HG03280 (cell line): ENCODE results near the gene SLC25A3.
"Not testable (repeated sequence)": the region's sequence is repeated elsewhere in the genome, so short reads cannot be mapped to it uniquely, and the experiment has no call there.

Source experiments
- ATAC-seq: cut with Tn5 transposase; IDR thresholded peaks from one replicate; pipeline ENCODE4 v1.9.1; 2021; ENCODE audit warnings: mild to moderate bottlenecking, moderate library complexity; ENCODE audit not compliant: unreplicated experiment

The SLC25A3 gene

DNA sequence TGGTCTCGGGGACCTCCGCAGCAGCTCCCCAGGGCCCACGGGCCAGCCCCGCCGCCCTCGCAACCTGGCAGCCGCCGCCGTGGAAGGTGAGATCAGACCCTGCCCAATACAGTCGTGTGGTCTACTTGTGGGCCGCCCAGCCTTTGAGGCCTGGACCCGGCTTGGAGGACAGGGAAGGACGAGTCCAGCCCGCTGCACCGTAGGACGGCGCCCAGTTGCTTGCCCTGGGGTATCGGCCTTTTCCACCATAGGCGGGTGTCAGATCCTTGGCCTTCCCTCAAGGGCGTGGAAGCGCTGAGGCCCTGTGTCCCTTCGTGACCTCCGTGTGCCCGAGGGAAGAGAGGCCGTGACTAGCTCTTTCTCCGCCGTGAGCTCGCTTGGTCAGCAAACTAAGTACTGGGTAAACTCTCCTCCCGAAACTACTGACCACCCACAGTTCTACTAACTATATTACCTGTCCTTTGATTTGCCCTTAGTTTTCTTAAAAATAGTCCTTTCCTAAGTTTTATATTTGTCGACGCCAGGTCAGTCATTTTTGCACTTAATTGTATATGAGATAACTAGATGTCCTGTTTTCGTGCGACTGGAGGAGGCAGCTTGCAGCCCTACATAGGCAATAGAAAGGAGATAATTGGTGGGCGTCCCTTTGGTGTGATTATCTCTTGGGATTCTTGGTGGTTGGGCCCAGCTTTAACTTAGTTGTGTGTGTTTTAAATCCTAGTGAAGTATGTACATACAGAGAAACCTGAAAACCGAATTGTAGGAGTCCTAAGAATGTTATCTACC is 757 bp downstream of the SLC25A3 start:
- ATAC-seq = no peak

DNA sequence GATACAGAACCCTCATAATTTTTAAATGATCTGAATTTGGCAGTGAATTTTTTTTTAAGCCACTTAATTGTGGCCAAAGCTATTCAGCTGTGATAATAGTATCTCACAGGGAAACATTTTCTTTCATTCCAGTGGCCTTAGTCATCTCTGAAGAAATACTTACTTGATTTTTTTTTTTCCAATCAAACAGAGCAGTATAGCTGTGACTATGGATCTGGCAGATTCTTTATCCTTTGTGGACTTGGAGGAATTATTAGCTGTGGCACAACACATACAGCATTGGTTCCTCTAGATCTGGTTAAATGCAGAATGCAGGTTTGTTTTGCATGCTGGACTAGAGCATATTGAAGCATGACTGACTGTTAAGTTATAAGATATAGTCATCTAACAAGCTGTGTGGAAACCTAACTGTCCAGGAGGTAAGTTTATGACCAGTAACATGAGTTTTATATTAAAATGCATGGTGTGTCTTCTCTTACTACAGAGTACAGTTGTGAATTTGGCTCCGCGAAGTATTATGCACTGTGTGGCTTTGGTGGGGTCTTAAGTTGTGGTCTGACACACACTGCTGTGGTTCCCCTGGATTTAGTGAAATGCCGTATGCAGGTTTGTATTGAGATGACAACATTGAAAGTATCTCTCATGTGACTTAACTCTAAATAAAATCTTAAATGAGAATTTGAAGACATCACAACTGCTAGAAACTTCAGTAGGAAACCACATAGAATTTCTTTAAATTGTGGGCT is 1.9 kb downstream of the SLC25A3 start:
- ATAC-seq = no peak

DNA sequence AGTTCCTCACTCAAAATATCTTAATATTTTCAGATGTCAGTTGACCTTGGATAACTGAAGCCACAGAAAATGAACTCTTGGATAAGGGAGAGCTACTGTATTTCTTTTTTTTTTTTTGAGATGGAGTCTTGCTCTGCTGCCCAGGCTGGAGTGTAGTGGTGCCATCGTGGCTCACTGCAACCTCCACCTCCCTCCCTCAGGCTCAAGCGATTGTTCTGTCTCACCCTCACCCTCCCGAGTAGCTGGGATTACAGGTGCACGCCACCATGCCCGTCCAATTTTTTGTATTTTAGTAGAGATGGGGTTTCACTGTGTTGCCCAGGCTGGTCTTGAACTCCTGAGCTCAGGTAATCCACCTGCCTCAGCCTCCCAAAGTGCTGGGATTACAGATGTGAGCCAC is 3.8 kb downstream of the SLC25A3 start:
- not testable (repeated sequence) for ATAC-seq

DNA sequence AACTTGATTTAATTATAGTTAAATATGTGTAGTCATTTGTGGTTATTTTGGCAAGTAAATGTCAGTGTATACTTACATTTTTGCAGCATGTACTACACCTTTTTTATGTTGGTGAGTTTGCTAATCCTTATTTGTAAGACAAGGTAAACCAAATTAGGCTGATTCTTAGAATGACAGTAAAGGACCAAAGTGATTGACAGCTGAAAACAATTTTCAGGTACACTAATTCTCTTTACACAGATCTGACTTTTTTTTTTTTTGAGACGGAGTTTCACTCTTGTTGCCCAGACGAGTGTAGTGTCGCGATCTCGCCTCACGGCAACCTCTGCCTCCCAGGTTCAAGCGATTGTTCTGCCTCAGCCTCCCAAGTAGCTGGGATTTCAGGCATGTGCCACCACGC is 8.4 kb downstream of the SLC25A3 start:
- ATAC-seq = no peak

DNA sequence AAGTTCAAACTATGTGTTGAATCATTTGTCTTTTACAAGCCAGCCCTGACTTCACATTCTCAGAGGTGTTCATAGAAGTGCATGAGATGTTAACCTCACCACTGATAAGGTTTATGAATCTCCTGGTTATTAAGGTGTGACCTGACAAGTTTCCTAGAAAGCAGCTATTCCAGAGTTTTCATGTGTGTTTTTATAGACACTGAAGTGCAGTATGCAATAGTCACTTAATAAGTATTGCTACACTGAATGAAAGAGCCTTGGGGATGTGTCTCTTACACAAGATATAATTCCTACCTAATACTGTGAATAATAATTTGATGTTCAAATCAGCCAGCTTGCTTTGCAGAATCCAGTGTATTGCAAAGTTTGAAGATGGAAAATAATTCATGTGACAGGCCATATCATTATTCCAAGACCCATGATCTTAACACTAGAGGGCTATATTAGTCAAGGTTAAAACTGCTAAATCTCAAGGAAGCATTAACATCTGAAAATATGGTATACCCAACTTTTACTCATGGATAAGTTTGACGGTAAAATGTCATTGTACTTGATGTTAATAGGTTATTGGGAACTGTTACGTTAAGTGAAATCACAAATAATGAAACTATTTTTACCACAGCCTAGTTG is 13.0 kb downstream of the SLC25A3 start:
- no peak for ATAC-seq

DNA sequence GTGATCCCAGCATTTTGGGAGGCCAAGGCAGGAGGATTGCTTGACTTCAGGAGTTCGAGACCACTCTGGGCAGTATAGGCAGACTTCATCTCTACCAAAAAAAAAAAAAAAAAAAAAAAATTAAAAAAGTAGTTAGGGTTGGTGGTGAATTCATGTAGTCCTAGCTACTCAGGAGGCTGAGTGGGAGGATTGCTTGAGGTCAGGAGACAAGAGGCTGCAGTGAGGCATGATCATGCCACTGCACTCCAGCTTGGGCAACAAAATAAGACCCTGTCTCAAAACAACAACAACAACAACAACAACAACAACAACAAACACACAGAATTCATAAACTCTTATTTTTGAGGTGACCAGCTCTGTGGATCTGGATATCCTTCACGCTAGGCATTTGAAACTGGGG is 17.1 kb downstream of the SLC25A3 start:
- no peak for ATAC-seq

DNA sequence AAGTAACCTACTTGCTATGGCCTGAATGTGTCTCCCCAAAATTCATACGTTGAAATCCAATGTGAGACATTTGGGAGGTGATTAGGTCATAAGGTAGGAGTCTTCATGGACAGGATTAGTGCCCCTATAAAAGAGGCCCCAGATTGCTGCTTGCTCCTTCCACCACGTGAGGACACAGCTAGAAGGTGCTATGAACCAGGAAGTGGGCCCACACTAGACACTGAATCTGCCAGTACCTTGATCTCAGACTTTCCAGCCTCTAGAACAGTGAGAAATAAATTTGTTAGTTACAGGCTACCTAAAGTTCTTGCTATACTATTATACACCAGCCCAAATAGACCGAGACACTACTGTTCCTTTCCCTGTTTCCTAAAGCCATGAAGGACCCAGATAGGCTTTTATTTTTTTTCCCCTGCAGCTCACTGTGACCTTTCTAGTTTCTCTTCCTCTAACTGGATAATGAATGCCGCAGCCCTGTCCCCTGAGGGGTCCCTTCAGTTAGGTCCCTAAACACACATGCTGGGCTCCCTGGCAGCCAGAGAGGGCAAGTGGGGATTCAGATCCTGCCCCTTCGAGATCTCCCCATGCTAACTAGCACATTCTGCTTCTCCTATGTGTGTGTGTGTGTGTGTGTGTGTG is 19.3 kb downstream of the SLC25A3 start:
- ATAC-seq = peak; percentile 86

DNA sequence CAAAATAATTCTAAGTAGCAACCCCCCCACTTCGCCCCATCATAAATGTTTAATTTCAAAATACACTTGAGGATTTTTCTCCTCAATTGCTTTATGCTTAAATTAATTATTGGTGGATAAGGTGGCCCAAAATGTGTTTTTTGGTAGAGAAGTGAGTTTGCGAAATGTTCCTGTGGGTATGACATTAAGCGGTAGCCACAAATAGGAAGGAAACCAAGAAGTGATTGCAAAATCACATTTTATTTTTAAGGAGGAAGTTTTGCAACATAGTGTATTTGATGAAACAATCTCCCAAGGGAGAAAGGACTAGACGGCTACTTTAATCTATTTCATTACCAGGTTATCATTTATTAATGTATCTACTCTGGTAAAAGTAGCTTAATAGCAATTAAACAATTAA is 25.5 kb downstream of the SLC25A3 start:
- ATAC-seq = no peak

DNA sequence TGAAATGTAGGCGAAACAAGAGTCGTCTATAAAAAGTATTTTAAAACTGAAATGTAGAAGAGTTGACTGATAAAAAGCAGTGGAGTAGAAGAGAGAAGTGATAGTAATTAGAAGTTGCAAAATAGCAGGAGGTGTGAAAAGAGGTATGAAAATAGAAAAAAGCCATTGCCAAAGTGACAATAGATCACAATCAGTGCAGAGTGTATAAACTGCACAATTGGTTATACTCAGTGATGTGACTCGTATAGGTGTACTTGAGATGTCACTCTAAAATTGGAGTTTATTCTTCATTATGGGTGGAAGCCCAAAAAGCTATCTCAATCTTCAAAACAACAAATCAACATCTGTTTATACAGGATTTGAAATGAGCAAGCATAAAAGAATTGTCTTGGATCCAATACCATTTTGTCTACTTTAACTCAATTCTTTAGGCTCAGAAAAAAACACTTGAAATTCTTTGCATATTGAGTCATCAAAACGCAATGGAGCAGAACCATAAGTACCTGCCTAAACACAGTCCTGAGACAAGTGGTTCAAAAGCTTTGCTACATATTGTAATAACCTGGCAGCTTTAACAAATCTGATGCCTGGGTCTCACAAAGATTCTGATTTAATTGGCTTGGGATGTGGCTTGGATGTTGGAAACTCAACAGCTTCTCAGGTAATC is 42.3 kb downstream of the SLC25A3 start:
- ATAC-seq = peak; percentile 62

DNA sequence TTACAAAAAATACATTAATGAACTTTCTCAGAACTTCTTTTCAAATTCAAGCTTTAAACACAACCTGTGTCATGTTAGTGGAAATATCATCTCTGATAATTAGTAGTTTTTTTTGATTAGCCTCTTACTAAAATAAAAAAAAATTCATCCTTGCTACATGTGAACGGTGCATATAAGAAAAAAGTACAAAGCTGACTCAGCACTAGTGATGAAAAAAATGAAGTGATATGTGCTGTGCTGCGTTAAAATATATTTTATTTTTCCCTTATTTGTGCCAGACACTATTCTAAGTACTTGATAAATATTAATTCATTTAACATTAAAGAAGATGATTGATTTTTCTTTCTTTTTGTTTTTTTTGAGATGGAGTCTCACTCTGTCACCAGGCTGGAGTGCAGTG is 43.6 kb downstream of the SLC25A3 start:
- ATAC-seq = no peak

DNA sequence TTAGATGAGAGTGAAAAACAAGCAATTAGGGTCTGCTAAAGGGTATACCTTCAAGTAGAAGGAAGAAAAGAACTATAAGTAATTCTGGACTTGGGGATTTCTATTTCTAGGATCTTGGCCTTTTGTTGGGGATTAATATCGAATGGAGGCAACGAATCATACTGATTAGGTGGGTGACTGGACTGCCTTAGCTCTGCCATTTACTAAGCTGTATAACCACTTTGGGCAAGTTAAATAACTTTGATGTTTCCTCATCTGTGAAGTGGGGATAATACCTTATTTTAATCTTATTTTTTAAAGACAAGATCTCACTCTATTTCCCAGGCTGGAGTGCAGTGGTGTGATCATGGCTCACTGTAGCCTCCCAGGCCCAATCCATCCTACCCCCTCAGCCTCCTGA is 44.5 kb downstream of the SLC25A3 start:
- no peak for ATAC-seq

DNA sequence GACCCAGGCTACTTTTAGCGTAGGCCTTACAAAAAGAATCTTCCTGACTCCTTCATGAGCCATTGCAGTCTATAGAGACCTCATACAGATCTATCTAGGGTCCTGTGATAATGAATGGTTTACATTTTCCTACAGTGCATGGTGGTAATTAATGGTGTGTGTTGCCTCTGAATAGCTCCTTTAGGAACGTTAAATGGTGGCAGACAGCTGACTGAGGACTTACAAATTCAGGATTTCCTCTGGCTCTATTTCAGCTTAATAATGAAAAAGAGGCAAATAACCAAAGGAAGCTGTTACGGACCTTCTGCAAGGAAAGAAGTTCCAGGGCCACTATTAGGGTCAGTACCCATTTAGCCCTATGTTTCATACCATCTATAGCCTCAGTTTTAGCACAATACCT is 46.0 kb downstream of the SLC25A3 start:
- no peak for ATAC-seq

DNA sequence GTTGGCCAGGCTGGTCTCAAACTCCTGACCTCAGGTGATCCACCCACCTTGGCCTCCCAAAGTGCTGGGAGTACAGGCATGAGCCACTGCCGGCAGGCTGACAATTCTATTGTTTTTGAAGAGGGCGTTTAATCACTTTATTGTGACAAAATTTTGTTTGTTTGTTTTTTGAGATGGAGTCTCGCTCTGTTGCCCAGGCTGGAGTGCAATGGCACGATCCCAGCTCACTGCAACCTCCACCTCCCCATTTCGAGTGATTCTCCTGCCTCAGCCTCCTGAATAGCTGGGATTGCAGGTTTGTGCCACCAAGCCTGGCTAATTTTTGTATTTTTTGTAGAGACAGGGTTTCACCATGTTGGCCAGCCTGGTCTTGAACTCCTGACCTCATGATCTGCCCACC is 49.3 kb downstream of the SLC25A3 start:
- ATAC-seq = not testable (repeated sequence)

DNA sequence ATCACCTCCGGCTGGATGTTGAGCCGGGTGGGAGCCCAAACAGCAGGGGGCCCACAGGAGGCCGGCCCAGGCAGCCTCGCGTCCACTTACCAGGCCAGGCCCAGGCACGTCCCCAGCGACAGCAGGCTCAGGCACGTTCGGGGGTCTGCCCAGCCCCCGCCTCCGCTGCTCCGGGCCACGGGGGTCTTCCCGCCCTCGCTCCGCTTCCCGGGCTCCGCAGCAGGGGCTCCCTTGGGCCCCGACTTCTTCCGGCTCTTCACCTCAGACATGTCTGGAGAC is 50.9 kb downstream of the SLC25A3 start:
- ATAC-seq = peak; percentile 8

DNA sequence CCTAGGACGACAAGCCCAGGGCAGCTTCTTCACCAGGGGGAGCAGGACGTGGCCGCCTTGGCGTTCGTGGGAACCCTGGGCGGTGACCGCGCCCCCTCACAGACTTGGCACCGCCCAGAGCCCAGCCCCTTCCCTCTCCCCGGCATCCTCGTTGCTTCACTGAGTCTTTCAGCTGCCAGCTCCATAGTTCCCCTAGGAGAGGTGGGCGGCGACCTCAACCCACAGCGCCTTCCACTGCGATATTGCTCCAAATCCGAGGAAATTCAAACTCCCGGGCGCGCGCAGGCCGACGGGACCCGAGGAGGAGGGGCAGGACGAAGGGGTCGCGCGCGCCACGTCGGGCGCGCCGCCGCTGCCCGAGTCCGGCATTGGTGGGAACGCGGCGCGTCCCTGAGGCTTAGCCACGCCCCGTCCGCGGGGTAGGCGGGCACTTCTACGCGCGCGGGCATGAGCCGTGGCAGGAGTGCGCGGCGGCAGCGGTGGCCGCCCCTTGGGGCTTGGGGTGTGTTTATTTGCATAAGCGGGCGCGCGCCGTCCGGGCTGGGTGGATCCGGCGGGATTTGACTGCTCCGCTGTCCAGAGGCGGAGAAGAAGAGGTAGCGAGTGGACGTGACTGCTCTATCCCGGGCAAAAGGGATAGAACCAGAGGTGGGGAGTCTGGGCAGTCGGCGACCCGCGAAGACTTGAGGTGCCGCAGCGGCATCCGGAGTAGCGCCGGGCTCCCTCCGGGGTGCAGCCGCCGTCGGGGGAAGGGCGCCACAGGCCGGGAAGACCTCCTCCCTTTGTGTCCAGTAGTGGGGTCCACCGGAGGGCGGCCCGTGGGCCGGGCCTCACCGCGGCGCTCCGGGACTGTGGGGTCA is 51.5 kb downstream of the SLC25A3 start, which contains the start of the genes APAF1 and IKBIP:
Gene APAF1, plus strand, starts transcription at position 579 of the 860 bp plus-strand sequence. CDS start 3,070 bp downstream, outside the sequence.
Gene IKBIP, minus strand, starts transcription at position 77 of the 860 bp plus-strand sequence. CDS start 87 bp downstream, outside the sequence.
- peak; percentile 90 for ATAC-seq

DNA sequence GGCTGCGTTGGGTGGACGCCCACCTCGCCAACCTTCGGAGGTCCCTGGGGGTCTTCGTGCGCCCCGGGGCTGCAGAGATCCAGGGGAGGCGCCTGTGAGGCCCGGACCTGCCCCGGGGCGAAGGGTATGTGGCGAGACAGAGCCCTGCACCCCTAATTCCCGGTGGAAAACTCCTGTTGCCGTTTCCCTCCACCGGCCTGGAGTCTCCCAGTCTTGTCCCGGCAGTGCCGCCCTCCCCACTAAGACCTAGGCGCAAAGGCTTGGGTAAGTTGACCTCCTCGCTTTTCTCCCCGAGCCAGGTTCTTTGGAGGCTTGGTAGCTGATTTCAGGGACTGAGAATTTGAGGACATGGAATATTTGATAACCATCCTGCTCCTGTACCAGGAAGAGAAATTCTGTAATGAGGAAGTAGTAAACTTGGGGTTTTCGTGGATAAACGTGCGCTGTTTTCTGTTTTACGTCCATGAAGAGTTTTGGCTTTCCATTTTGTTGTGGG is 52.1 kb downstream of the SLC25A3 start:
- no peak for ATAC-seq

DNA sequence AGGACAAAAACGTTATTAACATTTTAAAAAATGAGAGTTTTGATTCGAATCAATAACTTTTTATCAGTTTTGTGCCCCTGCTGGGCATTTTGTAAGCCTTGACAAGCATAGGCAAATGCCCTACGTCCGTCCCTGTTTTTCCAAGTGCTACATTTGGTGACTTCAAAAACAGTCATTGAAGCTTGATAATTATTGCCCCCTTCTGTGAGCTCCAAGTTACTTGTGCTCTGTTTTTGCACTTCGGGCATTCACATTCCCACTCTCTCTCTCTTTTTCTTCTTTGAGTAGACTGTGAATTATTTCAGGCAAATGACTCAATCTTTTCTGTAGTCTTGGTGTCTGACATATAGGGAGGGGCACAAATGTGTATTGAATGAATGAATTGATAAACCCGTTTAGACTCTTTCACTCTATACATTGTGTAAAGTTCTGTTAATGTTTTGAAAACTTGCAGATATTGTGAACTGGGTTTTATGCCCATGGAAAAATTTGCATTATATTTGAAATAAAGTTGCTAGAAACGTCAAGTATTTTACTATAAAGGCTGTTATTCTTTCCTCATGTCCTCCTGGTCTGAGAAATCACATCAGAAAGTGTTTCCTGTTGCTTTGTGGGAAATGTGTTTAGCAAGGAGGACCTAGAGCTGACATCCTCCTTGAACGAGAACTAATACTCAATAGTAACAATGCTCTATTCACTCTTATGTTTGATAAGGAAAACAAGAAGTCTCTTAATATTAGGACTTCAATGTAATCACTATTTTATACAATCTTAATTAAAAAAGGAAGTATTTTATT is 53.0 kb downstream of the SLC25A3 start:
- no peak for ATAC-seq

DNA sequence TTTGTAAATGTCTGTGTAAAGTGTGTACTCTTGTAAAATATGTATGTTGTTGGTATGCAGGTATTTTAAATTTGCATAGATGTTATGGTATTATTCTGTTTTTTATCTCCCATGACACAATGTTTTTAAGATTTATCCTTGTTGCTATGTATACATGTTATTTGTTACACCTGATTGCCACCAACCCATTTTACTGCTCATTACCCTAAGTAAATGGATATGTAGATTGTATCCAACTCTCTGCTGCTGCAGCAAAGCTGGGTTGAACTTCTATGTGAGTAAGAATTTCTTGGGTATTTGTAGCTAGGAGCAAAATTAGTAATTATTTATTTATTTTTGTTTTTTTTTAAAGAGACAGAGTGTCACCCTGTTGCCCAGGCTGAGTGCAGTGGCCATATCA is 57.8 kb downstream of the SLC25A3 start:
- no peak for ATAC-seq
